Measurements from ENCODE around the gene HDLBP.

Gene HDLBP

GRCh38 chr2:241268716-241269445, 46.6 kb downstream of the HDLBP start:
- Histone ChIP-seq H3K4me3 (no peak overlapping the region), H3K27ac (no peak overlapping the region)
- no peak for DNase-seq (ENCODE audit: low spot score)
- TF ChIP-seq CTCF (IDR thresholded peaks at IDR 0.05): no peak

- no peak overlapping the region for H3K27ac ChIP-seq
- DNase-seq (ENCODE audit: low spot score): no peak
- H3K4me3 ChIP-seq: no peak overlapping the region
- no peak for TF ChIP-seq CTCF (IDR thresholded peaks at IDR 0.05)
These were observed 47.2 kb downstream of the HDLBP start for GRCh38 chr2:241268306-241268705.

GRCh38 chr2:241267249-241268067, 48.0 kb downstream of the HDLBP start:
- Histone ChIP-seq H3K4me3 (no peak overlapping the region), H3K27ac (no peak overlapping the region)
- DNase-seq (ENCODE audit: low spot score): no peak
- TF ChIP-seq CTCF (IDR thresholded peaks at IDR 0.05): no peak

- Histone ChIP-seq H3K27ac (no peak overlapping the region), H3K4me3 (no peak overlapping the region)
- DNase-seq (ENCODE audit: low spot score): no peak
- TF ChIP-seq CTCF (IDR thresholded peaks at IDR 0.05): no peak
These were observed 50.0 kb downstream of the HDLBP start for GRCh38 chr2:241265506-241265905.

- H3K4me3 ChIP-seq: no peak overlapping the region
- no peak overlapping the region for H3K27ac ChIP-seq
- TF ChIP-seq CTCF (IDR thresholded peaks at IDR 0.05): no peak
- DNase-seq (ENCODE audit: low spot score): no peak
These were observed 52.4 kb downstream of the HDLBP start for GRCh38 chr2:241263061-241263460.

- TF ChIP-seq CTCF (IDR thresholded peaks at IDR 0.05): no peak
- no peak for DNase-seq (ENCODE audit: low spot score)
- Histone ChIP-seq H3K4me3 (no peak overlapping the region), H3K27ac (no peak overlapping the region)
These were observed 53.8 kb downstream of the HDLBP start for GRCh38 chr2:241261628-241262027.

GRCh38 chr2:241260911-241261310, 54.6 kb downstream of the HDLBP start:
- no peak for DNase-seq (ENCODE audit: low spot score)
- Histone ChIP-seq H3K27ac (no peak overlapping the region), H3K4me3 (no peak overlapping the region)
- TF ChIP-seq CTCF (IDR thresholded peaks at IDR 0.05): no peak

Measured in coronary artery (tissue), 2 donors.